K562 (cell line): ENCODE measurements around the gene AAR2. TPM values are rescaled to one million over a fixed set of nuclear protein-coding genes. Genes with fewer than 3 reads are reported as not detected.

ENCODE experiments used
- CBFA2T3 ChIP-seq: fragments of 450-650 bp; IDR thresholded peaks from 2 replicates; pipeline ENCODE4 v1.6.1; 2017
- E2F5 ChIP-seq: sonication (generic); formaldehyde crosslinking; IDR thresholded peaks from 2 replicates; pipeline ENCODE4 v1.8.0; 2022; ENCODE audit warnings: mild to moderate bottlenecking, missing genetic modification reagents
- EGR1 ChIP-seq: fragments of 450-650 bp; conservative IDR thresholded peaks from 2 replicates; pipeline ENCODE4 v1.6.1; 2017; ENCODE audit warnings: mild to moderate bottlenecking
- HDAC3 ChIP-seq: fragments of 450-650 bp; IDR thresholded peaks from 2 replicates; pipeline ENCODE4 v1.6.1; 2018; ENCODE audit warnings: borderline replicate concordance, mild to moderate bottlenecking, moderate library complexity; ENCODE audit not compliant: partially characterized antibody
- HMGN3 ChIP-seq: IDR thresholded peaks from 2 replicates; pipeline ENCODE4 v1.6.1; 2011; ENCODE audit warnings: borderline replicate concordance, low read depth, mild to moderate bottlenecking, mixed read lengths, low read length; ENCODE audit not compliant: insufficient read length; ENCODE audit errors: extremely low read depth
- MEIS2 ChIP-seq: fragments of 450-650 bp; IDR thresholded peaks from 2 replicates; pipeline ENCODE4 v1.6.1; 2014; ENCODE audit warnings: mild to moderate bottlenecking; ENCODE audit not compliant: partially characterized antibody
- NEUROD1 ChIP-seq: fragments of 150-350 bp; IDR thresholded peaks from 2 replicates; pipeline ENCODE4 v1.6.1; 2014; ENCODE audit warnings: borderline replicate concordance, low read length, low read depth; ENCODE audit not compliant: partially characterized antibody
- NRF1 ChIP-seq, 2 experiments: fragments of 450-650 bp; IDR thresholded peaks in 1 of 2; conservative IDR thresholded peaks in 1 of 2; 2 replicates each; pipeline ENCODE4 v1.6.1; 2014; ENCODE audit warnings: mild to moderate bottlenecking in 2 of 2
- RBM15 ChIP-seq: fragments of 200-400 bp; formaldehyde crosslinking; IDR thresholded peaks from 2 replicates; pipeline ENCODE4 v1.6.1; 2018; ENCODE audit warnings: mild to moderate bottlenecking, low read length, moderate library complexity; ENCODE audit not compliant: insufficient read depth
- RREB1 ChIP-seq: fragments of 250-450 bp; sonication (Bioruptor Pico); IDR thresholded peaks from 2 replicates; pipeline ENCODE4 v1.4.0; 2020
- SP2 ChIP-seq: IDR thresholded peaks from 2 replicates; pipeline ENCODE4 v1.6.1; 2011; ENCODE audit warnings: mild to moderate bottlenecking, low read depth, low read length, moderate library complexity; ENCODE audit not compliant: poor library complexity, severe bottlenecking; ENCODE audit errors: extremely low read depth
- TAF1 ChIP-seq: IDR thresholded peaks from 2 replicates; pipeline ENCODE4 v1.6.1; 2011; ENCODE audit warnings: mild to moderate bottlenecking, low read length, moderate library complexity; ENCODE audit not compliant: insufficient read depth, control insufficient read depth, severe bottlenecking; ENCODE audit errors: extremely low read depth
- TBL1XR1 ChIP-seq, 2 experiments: IDR thresholded peaks; 2 replicates each; pipeline ENCODE4 v1.6.1; 2012; ENCODE audit warnings: improper control_type of control experiment in 2 of 2, low read length in 2 of 2, mild to moderate bottlenecking in 1 of 2
- ZC3H4 ChIP-seq: sonication (generic); formaldehyde crosslinking; IDR thresholded peaks from 2 replicates; pipeline ENCODE4 v1.9.0; 2021; ENCODE audit warnings: missing genetic modification reagents, borderline replicate concordance
- ZNF217 ChIP-seq: sonication (generic); formaldehyde crosslinking; IDR thresholded peaks from 2 replicates; pipeline ENCODE4 v1.8.0; 2022; ENCODE audit warnings: mild to moderate bottlenecking, missing genetic modification reagents
- ZNF444 ChIP-seq: fragments of 250-450 bp; sonication (Bioruptor Pico); IDR thresholded peaks from 2 replicates; pipeline ENCODE4 v1.4.0; 2020; ENCODE audit warnings: mild to moderate bottlenecking, moderate library complexity
- ZNF717 ChIP-seq: fragments of 250-450 bp; sonication (Bioruptor Pico); IDR thresholded peaks from 2 replicates; pipeline ENCODE4 v1.5.0; 2021
- ZNF780A ChIP-seq: fragments of 250-450 bp; sonication (Bioruptor Pico); IDR thresholded peaks from 2 replicates; pipeline ENCODE4 v1.5.0; 2021; ENCODE audit warnings: mild to moderate bottlenecking
- polyA plus RNA-seq, 8 experiments: library from polyadenylated mRNA; depleted of rRNA in 4 of 8; stranded (reverse) in 5 of 8; unstranded in 3 of 8; fragments of >200 nt; fragmentation: Nextera tagmentation in 2 of 8; fragmentation: Illumina TruSeq in 1 of 8; extraction: Ambion mirVana in 2 of 8; extraction: Trizol in 1 of 8; gene quantifications; 2 replicates each; pipeline versions ENCODE4 v1.2.1 to v1.2.3, GENCODE V29; 2011 to 2014; ENCODE audit warnings: inconsistent platforms in 1 of 8, missing spikeins in 1 of 8
- total RNA-seq, 7 experiments: library from RNA; depleted of rRNA in 6 of 7; stranded (reverse); fragments of >200 nt in 6 of 7; fragmentation: Illumina TruSeq in 2 of 7; extraction: Trizol in 2 of 7; gene quantifications; 2 replicates each; pipeline versions ENCODE4 v1.2.1 to v1.2.3, GENCODE V29; 2011 to 2021; ENCODE audit warnings: low replicate concordance in 1 of 7

Gene AAR2
- total and polyA plus RNA-seq, 9 of the 15 experiments (the other 6 are each of a cell fraction or from before 2014, with no cell fraction given) = 6.5 to 36.2 (median 24.7) TPM

DNA sequence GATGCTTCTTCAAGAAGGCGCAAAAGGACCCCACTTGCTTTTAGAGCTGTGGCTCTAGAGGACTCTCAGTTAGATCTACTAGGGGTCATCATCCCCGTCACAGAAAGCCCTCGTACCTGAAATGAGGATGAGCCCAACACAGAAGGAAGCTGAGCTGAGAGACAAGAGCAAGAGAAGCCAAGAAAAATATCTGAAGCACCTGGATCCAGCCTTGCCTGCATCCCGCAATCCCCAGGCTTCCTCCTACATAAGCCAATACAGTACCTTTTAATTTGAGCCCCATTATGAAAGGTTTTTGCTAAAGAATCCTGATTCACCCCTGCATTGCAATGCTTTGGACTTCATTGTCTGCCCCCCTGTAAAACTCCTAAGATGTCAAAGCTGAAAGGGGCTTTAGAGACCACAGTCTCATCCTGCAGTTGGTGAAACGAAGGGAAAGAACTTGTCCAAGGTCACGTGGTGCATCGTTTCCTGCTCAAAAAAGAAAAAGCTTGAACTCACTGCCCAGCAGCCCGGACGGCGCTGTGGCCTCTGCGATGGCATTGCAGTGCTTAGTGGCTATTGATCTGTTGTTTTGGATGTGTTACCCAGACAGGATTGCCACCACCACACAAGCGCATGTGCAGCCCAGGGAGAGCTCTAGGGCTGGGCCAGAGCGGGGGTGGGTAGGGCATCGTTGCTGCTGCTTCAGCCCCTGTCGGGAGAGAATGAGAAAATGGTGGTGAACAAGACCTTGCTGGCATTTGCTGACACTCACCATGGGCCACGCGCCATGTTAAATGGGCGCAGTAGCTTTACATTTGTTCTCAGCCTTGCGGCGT lies 28.4 kb downstream of the AAR2 start (continued):
- no peak for TF ChIP-seq TAF1
- no peak for TF ChIP-seq TBL1XR1 (IDR thresholded peaks at IDR 0.05; ENCODE audit: low read length in 2 of 2)
- TF ChIP-seq NEUROD1 = no peak
- no peak for TF ChIP-seq SP2
- TF ChIP-seq RREB1 (CRISPR knock-in tag) = no peak
- 0 out of 2 replicates have a peak, but pooled peaks have one; percentile 6 for TF ChIP-seq EGR1
- TF ChIP-seq ZNF717 (CRISPR knock-in tag) = no peak
- TF ChIP-seq HMGN3 = no peak
- TF ChIP-seq ZNF780A (CRISPR knock-in tag) = no peak
- no peak for TF ChIP-seq HDAC3
- TF ChIP-seq ZC3H4 (CRISPR knock-in tag) = no peak
- TF ChIP-seq E2F5 (CRISPR knock-in tag) = no peak
- TF ChIP-seq RBM15 = no peak
- TF ChIP-seq NRF1 (conservative IDR thresholded peaks at IDR 0.05 in 1 of 2, IDR thresholded peaks at IDR 0.05 in 1 of 2) = peak; percentile 48 to 55; a peak in 3 of 4 replicates
- no peak for TF ChIP-seq MEIS2
- no peak for TF ChIP-seq ZNF444
- TF ChIP-seq ZNF217 = no peak
- no peak for TF ChIP-seq CBFA2T3
